H1 (cell line): ENCODE results near the gene ADAMTS17.

Source experiments
- CTCF ChIP-seq, 3 experiments: IDR thresholded peaks; 1 replicate in 2 of 3; 2 replicates in 1 of 3; pipeline versions ENCODE4 v1.5.1 to v1.6.1; 2011; ENCODE audit warnings: low read length in 3 of 3, mild to moderate bottlenecking in 3 of 3, inconsistent platforms in 2 of 3, low read depth in 1 of 3, moderate library complexity in 1 of 3; ENCODE audit not compliant: insufficient read depth in 1 of 3; ENCODE audit errors: control extremely low read depth in 1 of 3
- EGR1 ChIP-seq: IDR thresholded peaks from 2 replicates; pipeline ENCODE4 v1.6.1; 2011; ENCODE audit warnings: low read depth, low read length, borderline replicate concordance
- HDAC2 ChIP-seq, 2 experiments: fragments of 300-600 bp in 1 of 2; sonication (generic) in 1 of 2; IDR thresholded peaks; 2 replicates each; pipeline ENCODE4 v1.6.1; 2011 to 2012; ENCODE audit warnings: low read depth in 2 of 2, low read length in 2 of 2, mild to moderate bottlenecking in 2 of 2, moderate library complexity in 2 of 2, borderline replicate concordance in 1 of 2, inconsistent platforms in 1 of 2
- NRF1 ChIP-seq: IDR thresholded peaks from 2 replicates; pipeline ENCODE4 v1.6.1; 2011; ENCODE audit warnings: mild to moderate bottlenecking, low read depth, low read length, improper control_type of control experiment
- POLR2A ChIP-seq, 2 experiments: IDR thresholded peaks; 1 replicate in 1 of 2; 2 replicates in 1 of 2; pipeline ENCODE4 v1.6.1; 2011; ENCODE audit warnings: low read depth in 2 of 2, low read length in 2 of 2, mild to moderate bottlenecking in 2 of 2; ENCODE audit errors: control extremely low read depth in 1 of 2
- RAD21 ChIP-seq, 2 experiments: IDR thresholded peaks in 1 of 2; conservative IDR thresholded peaks in 1 of 2; 2 replicates each; pipeline ENCODE4 v1.6.1; 2011; ENCODE audit warnings: low read depth in 2 of 2, low read length in 2 of 2, improper control_type of control experiment in 1 of 2, inconsistent platforms in 1 of 2, mild to moderate bottlenecking in 1 of 2, moderate library complexity in 1 of 2

- TF ChIP-seq POLR2A (IDR thresholded peaks at IDR 0.05; ENCODE audit: control extremely low read depth in 1 of 2, low read depth in 2 of 2, low read length in 2 of 2) (no peak), EGR1 (no peak), CTCF (IDR thresholded peaks at IDR 0.05; ENCODE audit: control extremely low read depth in 1 of 3, insufficient read depth in 1 of 3, low read depth in 1 of 3, low read length in 3 of 3) (no peak), RAD21 (IDR thresholded peaks at IDR 0.05 in 1 of 2, conservative IDR thresholded peaks at IDR 0.05 in 1 of 2; ENCODE audit: low read depth in 2 of 2, low read length in 2 of 2) (no peak), NRF1 (no peak), HDAC2 (IDR thresholded peaks at IDR 0.05; ENCODE audit: borderline replicate concordance in 1 of 2, low read depth in 2 of 2, low read length in 2 of 2) (no peak)
These were observed 66.1 kb downstream of the ADAMTS17 start for GRCh38 chr15:100275641-100276040.
